B cell (primary cell): Measurements from ENCODE around the gene PLA2G10. TPM values are rescaled to one million over a fixed set of nuclear protein-coding genes. Genes with fewer than 3 reads are reported as not detected.

ENCODE experiments used
- ATAC-seq: fragments of 200-7000 bp; cut with Tn5 transposase; one replicate; pipeline ENCODE4 v1.10.0; 2021; ENCODE audit warnings: low read depth, mild to moderate bottlenecking, moderate number of reproducible peaks, moderate library complexity
- CTCF ChIA-PET: fragments of 350-600 bp; sonication (Branson Sonifier 250); formaldehyde crosslinking; loops from one replicate; lab custom pipeline; 2021; ENCODE audit warnings: antibody characterized with exemption, inconsistent platforms; lab: Charles Lee
- POLR2A ChIA-PET: fragments of 350-600 bp; sonication (Branson Sonifier 250); formaldehyde crosslinking; loops from one replicate; lab custom pipeline; 2021; ENCODE audit warnings: antibody characterized with exemption; lab: Charles Lee
- DNase-seq: peaks from one replicate; pipeline ENCODE4 v3.0.0; 2013
- H2AFZ ChIP-seq: 2 replicates; pipeline ENCODE4 v1.6.1; 2012; ENCODE audit warnings: mild to moderate bottlenecking, low read depth, low read length; ENCODE audit not compliant: insufficient read depth, poor library complexity, severe bottlenecking
- H3K27ac ChIP-seq, 2 donors: 1 replicate in 1 of 2; 2 replicates in 1 of 2; pipeline ENCODE4 v1.5.1; 2012 to 2013; ENCODE audit warnings: low read length in 2 of 2, mild to moderate bottlenecking in 2 of 2, moderate library complexity in 1 of 2
- H3K27me3 ChIP-seq, 4 experiments: fragments of 200-600 bp in 1 of 4; sonication (generic) in 1 of 4; replicated peaks in 1 of 4; 1 replicate in 2 of 4; 2 replicates in 2 of 4; pipeline versions ENCODE4 v1.6.1 to v1.7.0; 2013 to 2016; ENCODE audit warnings: low read length in 3 of 4, mild to moderate bottlenecking in 2 of 4, mixed read lengths in 1 of 4, moderate library complexity in 1 of 4; ENCODE audit not compliant: insufficient read depth in 4 of 4, control insufficient read depth in 3 of 4; ENCODE audit errors: control extremely low read depth in 1 of 4
- H3K36me3 ChIP-seq, 2 experiments: replicated peaks in 1 of 2; 1 replicate in 1 of 2; 2 replicates in 1 of 2; pipeline versions ENCODE4 v1.6.1 to v1.7.1; 2013; ENCODE audit warnings: low read length in 1 of 2; ENCODE audit not compliant: insufficient read depth in 2 of 2, control insufficient read depth in 1 of 2; ENCODE audit errors: control extremely low read depth in 1 of 2, extremely low read depth in 1 of 2
- H3K4me1 ChIP-seq, 2 donors: fragments of 200-600 bp in 1 of 2; sonication (generic) in 1 of 2; 1 replicate in 1 of 2; 2 replicates in 1 of 2; pipeline versions ENCODE4 v1.5.1 to v1.6.1; 2013 to 2017; ENCODE audit warnings: low read length in 2 of 2; ENCODE audit not compliant: control insufficient read depth in 2 of 2, insufficient read depth in 2 of 2
- H3K4me2 ChIP-seq: replicated peaks from 2 replicates; pipeline ENCODE3; 2012; ENCODE audit warnings: mild to moderate bottlenecking, low read depth, low read length; ENCODE audit not compliant: poor library complexity, severe bottlenecking
- H3K4me3 ChIP-seq, 5 experiments: fragments of 200-600 bp in 1 of 5; sonication (generic) in 1 of 5; 1 replicate in 3 of 5; 2 replicates in 2 of 5; pipeline versions ENCODE4 v1.5.1 to v1.7.0; 2011 to 2016; ENCODE audit warnings: low read length in 4 of 5, mild to moderate bottlenecking in 4 of 5, low read depth in 2 of 5, control low read depth in 1 of 5, moderate library complexity in 1 of 5; ENCODE audit not compliant: insufficient read depth in 1 of 5; ENCODE audit errors: control extremely low read depth in 1 of 5, extremely low read depth in 1 of 5
- H3K79me2 ChIP-seq: fragments of 200-600 bp; sonication (generic); one replicate; pipeline ENCODE4 v1.6.0; 2016; ENCODE audit warnings: low read length; ENCODE audit not compliant: control insufficient read depth, insufficient read depth
- H3K9ac ChIP-seq: fragments of 200-600 bp; sonication (generic); 2 replicates; pipeline ENCODE4 v1.6.1; 2017; ENCODE audit warnings: mild to moderate bottlenecking, low read length, moderate library complexity
- H3K9me3 ChIP-seq, 3 donors: one replicate each; pipeline versions ENCODE4 v1.6.1 to v1.7.1; 2013; ENCODE audit warnings: low read length in 2 of 3; ENCODE audit not compliant: control insufficient read depth in 2 of 3, insufficient read depth in 1 of 3; ENCODE audit errors: control extremely low read depth in 1 of 3
- H4K20me1 ChIP-seq: 2 replicates; pipeline ENCODE4 v1.6.0; 2012; ENCODE audit warnings: mild to moderate bottlenecking, low read length; ENCODE audit not compliant: insufficient read depth, control insufficient read depth, poor library complexity, severe bottlenecking
- H3K27ac Mint-ChIP-seq: one replicate; pipeline ENCODE4 v1.8.0; 2021; ENCODE audit warnings: mixed read lengths
- H3K27me3 Mint-ChIP-seq: one replicate; pipeline ENCODE4 v1.8.0; 2021; ENCODE audit warnings: mixed read lengths
- H3K4me1 Mint-ChIP-seq: one replicate; pipeline ENCODE4 v1.8.0; 2021; ENCODE audit warnings: mixed read lengths
- H3K4me3 Mint-ChIP-seq: one replicate; pipeline ENCODE4 v1.8.0; 2021; ENCODE audit warnings: mixed read lengths
- H3K9me3 Mint-ChIP-seq: one replicate; pipeline ENCODE4 v1.8.0; 2022; ENCODE audit warnings: mixed read lengths; ENCODE audit not compliant: insufficient read depth
- EZH2 ChIP-seq: IDR thresholded peaks from 2 replicates; pipeline ENCODE4 v1.6.1; 2012; ENCODE audit warnings: borderline replicate concordance, low read depth, mild to moderate bottlenecking, moderate library complexity, low read length; ENCODE audit not compliant: insufficient read depth, poor library complexity, severe bottlenecking
- WGBS: methylation state at CpG from one replicate; pipeline ENCODE4 v1.1.5; 2013; ENCODE audit warnings: missing lambda C conversion rate; ENCODE audit not compliant: insufficient coverage; 5-methylcytosine and 5-hydroxymethylcytosine counted together
- intact Hi-C: fragments of 100-400 bp; cut with micrococcal nuclease; formaldehyde crosslinking; loops from one replicate; pipeline ENCODE4 v1.10.0; 2022
- polyA plus RNA-seq: library from polyadenylated mRNA; depleted of rRNA; stranded (reverse); fragments of >200 nt; gene quantifications from 2 replicates; pipeline ENCODE4 v1.2.3, GENCODE V29; 2012
- total RNA-seq, 2 donors: library from RNA; stranded (reverse); fragments of 120-200 nt in 1 of 2; gene quantifications; 1 replicate in 1 of 2; 2 replicates in 1 of 2; pipeline versions ENCODE4 v1.2.3 to v1.2.4, GENCODE V29; 2013 to 2022
- TF ChIP-seq, protein P1 (sequence below): fragments of 200-600 bp; IDR thresholded peaks from one replicate; pipeline ENCODE4 v1.8.0; 2022; ENCODE audit warnings: antibody characterized with exemption, mild to moderate bottlenecking

PLA2G10 gene
- total and polyA plus RNA-seq, 2 donors (not counting 1 experiment from before 2014, with no cell fraction given) = not detected

GRCh38 chr16:14629919-14630619, 64.0 kb downstream of the PLA2G10 start, which contains the start of gene PARN:
Gene PARN, minus strand, starts transcription at chr16:14630260. Its CDS starts 135 bp downstream, at chr16:14630125.
- H3K9me3 Mint-ChIP-seq = peaks cover 3% of the 10 kb centered on the region
- peak; percentile 99 for DNase-seq
- POLR2A ChIA-PET = no interaction called here
- peaks cover 65% of the 10 kb centered on the region for H3K79me2 ChIP-seq
- TF ChIP-seq, protein P1, sequence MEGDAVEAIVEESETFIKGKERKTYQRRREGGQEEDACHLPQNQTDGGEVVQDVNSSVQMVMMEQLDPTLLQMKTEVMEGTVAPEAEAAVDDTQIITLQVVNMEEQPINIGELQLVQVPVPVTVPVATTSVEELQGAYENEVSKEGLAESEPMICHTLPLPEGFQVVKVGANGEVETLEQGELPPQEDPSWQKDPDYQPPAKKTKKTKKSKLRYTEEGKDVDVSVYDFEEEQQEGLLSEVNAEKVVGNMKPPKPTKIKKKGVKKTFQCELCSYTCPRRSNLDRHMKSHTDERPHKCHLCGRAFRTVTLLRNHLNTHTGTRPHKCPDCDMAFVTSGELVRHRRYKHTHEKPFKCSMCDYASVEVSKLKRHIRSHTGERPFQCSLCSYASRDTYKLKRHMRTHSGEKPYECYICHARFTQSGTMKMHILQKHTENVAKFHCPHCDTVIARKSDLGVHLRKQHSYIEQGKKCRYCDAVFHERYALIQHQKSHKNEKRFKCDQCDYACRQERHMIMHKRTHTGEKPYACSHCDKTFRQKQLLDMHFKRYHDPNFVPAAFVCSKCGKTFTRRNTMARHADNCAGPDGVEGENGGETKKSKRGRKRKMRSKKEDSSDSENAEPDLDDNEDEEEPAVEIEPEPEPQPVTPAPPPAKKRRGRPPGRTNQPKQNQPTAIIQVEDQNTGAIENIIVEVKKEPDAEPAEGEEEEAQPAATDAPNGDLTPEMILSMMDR = no peak
- no peak for TF ChIP-seq EZH2
- H2AFZ ChIP-seq = peak within 1 kb of the TSS; percentile 64
- peaks cover 9 to 32% of the 10 kb centered on the region in 2 experiments for H3K36me3 ChIP-seq
- H3K4me3 ChIP-seq = peak within 1 kb of the TSS; percentile 73 to 94 (median 86)
- peaks cover 38 to 42% of the 10 kb centered on the region in 2 donors for H3K4me1 ChIP-seq
- peak within 1 kb of the TSS; percentile 89 for H3K27ac Mint-ChIP-seq
- peaks cover 17% of the 10 kb centered on the region for H4K20me1 ChIP-seq
- intact Hi-C loops = loop anchor here (1.0 to 10.0 kb wide), 3 partner anchors 345 to 1257 kb away; partner anchors contain the start of genes CEP20 and RRN3
- H3K4me1 Mint-ChIP-seq = peaks cover 46% of the 10 kb centered on the region
- CTCF ChIA-PET = no interaction called here
- no peaks in the 10 kb centered on the region for H3K27me3 Mint-ChIP-seq
- H3K4me3 Mint-ChIP-seq = peak within 1 kb of the TSS; percentile 81
- H3K9me3 ChIP-seq = peaks cover 0 to 9% (median 0%) of the 10 kb centered on the region in 3 donors
- H3K27me3 ChIP-seq = no peaks in the 10 kb centered on the region
- H3K4me2 ChIP-seq = peak within 1 kb of the TSS; percentile 78
- H3K27ac ChIP-seq = peak within 1 kb of the TSS; percentile 89 to 93
- peak; percentile 71 for ATAC-seq
- H3K9ac ChIP-seq = peak within 1 kb of the TSS; percentile 82
- 2% methylated on average over 48 of the region's 51 CpGs for WGBS

- peaks cover 3% of the 10 kb centered on the region for H3K9me3 Mint-ChIP-seq
- no peak for DNase-seq
- Histone ChIP-seq H3K79me2 (peaks cover 60% of the 10 kb centered on the region), H4K20me1 (peaks cover 12% of the 10 kb centered on the region), H3K4me1 (peaks cover 34 to 42% of the 10 kb centered on the region in 2 donors), H3K27ac (peak overlapping the region; percentile 89 to 93), H3K9me3 (peaks cover 0 to 9% (median 0%) of the 10 kb centered on the region in 3 donors), H3K27me3 (no peaks in the 10 kb centered on the region), H3K9ac (peak overlapping the region; percentile 82), H3K36me3 (peaks cover 9 to 36% of the 10 kb centered on the region in 2 experiments), H3K4me2 (peak overlapping the region; percentile 78), H2AFZ (peak overlapping the region; percentile 64), H3K4me3 (peak overlapping the region; percentile 73 to 94 (median 86))
- H3K27me3 Mint-ChIP-seq = no peaks in the 10 kb centered on the region
- WGBS = 4% methylated on average over 17 of the region's 17 CpGs
- intact Hi-C loops = no loop called here
- H3K4me1 Mint-ChIP-seq = peaks cover 43% of the 10 kb centered on the region
- TF ChIP-seq EZH2 = no peak
- TF ChIP-seq, protein P1 = no peak
- H3K27ac Mint-ChIP-seq = peak overlapping the region; percentile 89
- H3K4me3 Mint-ChIP-seq = peak overlapping the region; percentile 81
- no peak for ATAC-seq
- POLR2A ChIA-PET = interaction anchor here (0.6 kb wide), 1 partner anchor 194 kb away, joined by 10 read pairs; no protein-coding TSS in a partner anchor
- CTCF ChIA-PET = interaction anchor here (0.5 kb wide), 1 partner anchor 12 kb away, joined by 3 read pairs; no protein-coding TSS in a partner anchor
These were observed 64.5 kb downstream of the PLA2G10 start for GRCh38 chr16:14629612-14629918.
